Thoracic aorta (tissue), 2 donors: ENCODE results near the gene STN1. TPM values are rescaled to one million over a fixed set of nuclear protein-coding genes. Genes with fewer than 3 reads are reported as not detected.

Experiments
- ATAC-seq: fragments of 150-250 bp; one replicate; pipeline ENCODE4 v1.8.0; 2017; ENCODE audit warnings: low read depth; ENCODE audit not compliant: insufficient number of reproducible peaks, low FRiP score
- DNase-seq: peaks from one replicate; pipeline ENCODE4 v3.0.0-alpha.2; 2020; ENCODE audit warnings: low spot score
- H3K27ac ChIP-seq, 2 donors: fragments of 200-600 bp; sonication (generic); 1 replicate in 1 of 2; 2 replicates in 1 of 2; pipeline ENCODE4 v1.5.1; 2016; ENCODE audit warnings: mild to moderate bottlenecking in 2 of 2, moderate library complexity in 2 of 2
- H3K27me3 ChIP-seq: fragments of 200-600 bp; sonication (generic); replicated peaks from 2 replicates; pipeline ENCODE4 v1.6.0; 2016; ENCODE audit warnings: mild to moderate bottlenecking; ENCODE audit not compliant: insufficient read depth
- H3K36me3 ChIP-seq: fragments of 200-600 bp; sonication (generic); one replicate; pipeline ENCODE4 v1.5.1; 2016
- H3K4me1 ChIP-seq, 2 donors: fragments of 200-600 bp; sonication (generic); 1 replicate in 1 of 2; 2 replicates in 1 of 2; pipeline versions ENCODE4 v1.5.1 to v1.6.0; 2016; ENCODE audit warnings: low read depth in 2 of 2, mild to moderate bottlenecking in 1 of 2; ENCODE audit not compliant: control insufficient read depth in 1 of 2
- H3K4me3 ChIP-seq: fragments of 200-600 bp; sonication (generic); 2 replicates; pipeline ENCODE4 v1.5.1; 2016; ENCODE audit warnings: mild to moderate bottlenecking
- H3K9me3 ChIP-seq: fragments of 200-600 bp; sonication (generic); 2 replicates; pipeline ENCODE4 v1.5.1; 2016
- CTCF ChIP-seq: fragments of 200-600 bp; sonication (generic); IDR thresholded peaks from one replicate; pipeline ENCODE4 v1.5.1; 2019; ENCODE audit warnings: antibody characterized with exemption
- total RNA-seq, 2 donors: library from RNA; depleted of rRNA; stranded (reverse); fragments of >200 nt; gene quantifications; one replicate each; pipeline versions ENCODE4 v1.1.0 to v1.2.3, GENCODE V29; 2016

Gene STN1
- total RNA-seq, 2 donors from 2014 or later: 11.6 to 30.6 TPM

DNA sequence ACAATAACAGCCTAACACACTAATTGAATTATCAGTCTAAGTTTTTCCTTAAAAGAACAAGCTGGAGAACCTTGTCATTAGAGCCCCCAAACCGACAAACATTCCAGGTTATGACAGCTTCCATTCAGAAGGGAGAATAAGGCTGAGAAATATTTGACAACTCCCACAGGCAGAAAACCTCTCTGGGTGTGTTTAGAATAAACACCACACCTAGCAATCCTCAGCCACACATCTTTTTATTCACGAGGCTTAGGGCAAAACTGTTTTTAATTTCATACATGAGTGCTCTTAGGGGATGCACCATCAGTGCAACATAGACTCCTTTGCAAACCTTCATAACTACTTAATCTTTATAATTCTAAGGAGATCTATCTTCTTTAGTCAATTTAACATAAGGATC lies 24.2 kb downstream of the STN1 start:
- Histone ChIP-seq H3K9me3 (no peaks in the 10 kb centered on the region), H3K4me1 (peaks cover 7 to 19% of the 10 kb centered on the region in 2 donors), H3K27me3 (no peaks in the 10 kb centered on the region), H3K4me3 (no peak overlapping the region), H3K27ac (peak overlapping the region in 1 of 2 donors; percentile 10), H3K36me3 (peaks cover 33% of the 10 kb centered on the region)
- ATAC-seq (no peak), DNase-seq (no peak)
- TF ChIP-seq CTCF: no peak

- ATAC-seq: no peak
Observed at GRCh38 chr10:103892181-103892580, 25.8 kb downstream of the STN1 start.

DNA sequence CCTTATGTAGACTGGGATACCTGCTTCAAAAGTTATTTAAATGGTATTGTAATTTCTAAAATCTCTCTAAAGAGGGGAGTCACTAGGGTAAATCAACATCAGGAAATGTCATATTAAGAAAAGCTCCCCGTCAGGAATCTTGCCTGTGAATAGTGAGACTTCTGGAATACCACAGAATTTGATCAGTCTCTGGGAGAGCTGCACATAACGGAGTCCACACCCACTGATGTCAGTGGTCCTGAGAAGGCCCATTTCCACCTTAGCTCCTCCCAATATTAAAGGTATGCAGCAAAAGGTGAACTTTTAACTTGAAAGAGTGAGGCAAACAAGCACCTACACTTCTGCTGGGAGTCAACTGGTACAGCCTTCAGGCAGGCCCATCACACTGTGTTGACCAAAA lies 27.3 kb downstream of the STN1 start:
- Histone ChIP-seq H3K4me3 (no peak overlapping the region), H3K9me3 (no peaks in the 10 kb centered on the region), H3K4me1 (peaks cover 11 to 44% of the 10 kb centered on the region in 2 donors), H3K27ac (no peak overlapping the region), H3K36me3 (peaks cover 24% of the 10 kb centered on the region), H3K27me3 (no peaks in the 10 kb centered on the region)
- ATAC-seq (no peak), DNase-seq (no peak)
- no peak for TF ChIP-seq CTCF

More at GRCh38 chr10:103892181-103892580, 25.8 kb downstream of the STN1 start:
- Histone ChIP-seq H3K27me3 (no peaks in the 10 kb centered on the region), H3K4me1 (peaks cover 11 to 33% of the 10 kb centered on the region in 2 donors), H3K27ac (no peak overlapping the region), H3K4me3 (no peak overlapping the region), H3K9me3 (no peaks in the 10 kb centered on the region), H3K36me3 (peaks cover 24% of the 10 kb centered on the region)
- no peak for TF ChIP-seq CTCF
- DNase-seq: no peak

DNA sequence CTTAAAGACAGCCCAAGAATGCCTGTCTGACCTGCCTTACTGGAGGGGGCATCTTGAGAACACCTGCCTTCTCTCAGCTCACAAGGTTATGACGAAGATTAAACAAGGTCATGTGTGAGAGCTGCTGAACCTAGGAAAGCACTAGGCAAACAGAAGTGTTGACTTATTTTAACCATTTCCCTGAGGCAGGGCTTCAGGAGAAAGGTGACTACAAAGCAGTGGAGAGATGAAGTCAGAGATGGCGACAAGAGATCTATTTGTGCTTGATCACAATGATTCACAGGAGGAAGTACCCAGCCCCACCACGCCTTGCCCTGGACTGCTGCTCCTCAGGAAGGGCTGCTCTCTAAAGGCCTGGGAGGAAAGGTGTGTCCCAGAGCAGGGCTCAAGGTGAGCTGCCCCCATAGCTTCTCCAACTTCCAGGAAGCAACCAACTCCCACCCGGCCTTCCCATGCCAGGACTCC lies 27.8 kb downstream of the STN1 start:
- H3K36me3 ChIP-seq: peaks cover 22% of the 10 kb centered on the region
- ATAC-seq (no peak), DNase-seq (no peak)
- H3K4me1 ChIP-seq: peaks cover 12 to 49% of the 10 kb centered on the region in 2 donors
- H3K27ac ChIP-seq: no peak overlapping the region
- no peak for TF ChIP-seq CTCF
- no peaks in the 10 kb centered on the region for H3K9me3 ChIP-seq
- H3K27me3 ChIP-seq: no peaks in the 10 kb centered on the region
- no peak overlapping the region for H3K4me3 ChIP-seq

- Histone ChIP-seq H3K4me1 (peaks cover 9 to 50% of the 10 kb centered on the region in 2 donors), H3K27ac (peak overlapping the region; percentile 74 to 75), H3K27me3 (no peaks in the 10 kb centered on the region), H3K36me3 (peaks cover 22% of the 10 kb centered on the region), H3K9me3 (no peaks in the 10 kb centered on the region), H3K4me3 (no peak overlapping the region)
- ATAC-seq (no peak), DNase-seq (no peak)
- TF ChIP-seq CTCF: no peak
Observed at GRCh38 chr10:103889121-103889720, 28.8 kb downstream of the STN1 start.
